ENCODE data around the gene MBNL2. TPM values are rescaled to one million over a fixed set of nuclear protein-coding genes. Genes with fewer than 3 reads are reported as not detected.
"Not testable (repeated sequence)": the region's sequence is repeated elsewhere in the genome, so short reads cannot be mapped to it uniquely, and the experiment has no call there.

Gene MBNL2
- total RNA-seq, 2 experiments from 2014 or later = 16.8 to 18.8 TPM

DNA sequence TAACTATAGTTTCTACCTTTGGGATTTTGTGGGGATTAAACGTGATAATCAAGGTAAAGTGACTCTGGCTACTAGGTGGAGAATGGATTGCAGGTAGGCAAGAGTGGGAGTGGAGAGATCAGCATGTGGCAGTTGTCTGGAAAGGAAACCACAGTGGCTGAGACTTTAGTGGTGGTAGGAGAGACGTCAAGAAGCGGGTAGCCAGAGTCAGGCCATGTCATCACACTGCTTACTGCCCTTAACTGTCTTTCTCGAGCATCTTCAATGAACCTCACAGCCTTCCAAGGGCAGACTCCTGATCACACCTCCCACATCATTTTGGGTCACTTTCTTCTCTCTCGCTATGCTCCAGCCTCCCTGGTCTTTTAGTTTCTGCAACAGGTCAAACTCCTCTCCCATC is 28.6 kb upstream of the MBNL2 start:
- DNase-seq = no peak
- Mint-ChIP-seq H3K9me3 (no peaks in the 10 kb centered on the region), H3K36me3 (ENCODE audit: low read depth) (no peaks in the 10 kb centered on the region), H3K4me1 (ENCODE audit: low read depth) (peaks cover 3% of the 10 kb centered on the region), H3K27me3 (ENCODE audit: low read depth) (no peaks in the 10 kb centered on the region), H3K4me3 (no peak overlapping the region), H3K27ac (no peak overlapping the region)
- CTCF ChIA-PET = no interaction called here
- intact Hi-C loops (cut with micrococcal nuclease) = no loop called here

GRCh38 chr13:97194479-97194878 is 27.7 kb upstream of the MBNL2 start:
- Mint-ChIP-seq H3K27ac (no peak overlapping the region), H3K36me3 (ENCODE audit: low read depth) (no peaks in the 10 kb centered on the region), H3K4me3 (no peak overlapping the region), H3K27me3 (ENCODE audit: low read depth) (no peaks in the 10 kb centered on the region), H3K4me1 (ENCODE audit: low read depth) (no peaks in the 10 kb centered on the region), H3K9me3 (no peaks in the 10 kb centered on the region)
- CTCF ChIA-PET = no interaction called here
- intact Hi-C loops (cut with micrococcal nuclease) = no loop called here
- no peak for DNase-seq

- no peaks in the 10 kb centered on the region for H3K4me1 Mint-ChIP-seq (ENCODE audit: low read depth)
- no peak overlapping the region for H3K27ac Mint-ChIP-seq
- no peaks in the 10 kb centered on the region for H3K27me3 Mint-ChIP-seq (ENCODE audit: low read depth)
- no peak overlapping the region for H3K4me3 Mint-ChIP-seq
- CTCF ChIA-PET = no interaction called here
- H3K36me3 Mint-ChIP-seq (ENCODE audit: low read depth) = no peaks in the 10 kb centered on the region
- intact Hi-C loops (cut with micrococcal nuclease) = no loop called here
- no peak for DNase-seq
- H3K9me3 Mint-ChIP-seq = no peaks in the 10 kb centered on the region
Measured at GRCh38 chr13:97196340-97196739, 25.8 kb upstream of the MBNL2 start.

GRCh38 chr13:97198753-97199152 is 23.4 kb upstream of the MBNL2 start:
- H3K27me3 Mint-ChIP-seq (ENCODE audit: low read depth) = no peaks in the 10 kb centered on the region
- H3K4me3 Mint-ChIP-seq = no peak overlapping the region
- H3K9me3 Mint-ChIP-seq = no peaks in the 10 kb centered on the region
- DNase-seq = no peak
- CTCF ChIA-PET = no interaction called here
- H3K4me1 Mint-ChIP-seq (ENCODE audit: low read depth) = no peaks in the 10 kb centered on the region
- H3K36me3 Mint-ChIP-seq (ENCODE audit: low read depth) = no peaks in the 10 kb centered on the region
- intact Hi-C loops (cut with micrococcal nuclease) = no loop called here
- no peak overlapping the region for H3K27ac Mint-ChIP-seq

DNA sequence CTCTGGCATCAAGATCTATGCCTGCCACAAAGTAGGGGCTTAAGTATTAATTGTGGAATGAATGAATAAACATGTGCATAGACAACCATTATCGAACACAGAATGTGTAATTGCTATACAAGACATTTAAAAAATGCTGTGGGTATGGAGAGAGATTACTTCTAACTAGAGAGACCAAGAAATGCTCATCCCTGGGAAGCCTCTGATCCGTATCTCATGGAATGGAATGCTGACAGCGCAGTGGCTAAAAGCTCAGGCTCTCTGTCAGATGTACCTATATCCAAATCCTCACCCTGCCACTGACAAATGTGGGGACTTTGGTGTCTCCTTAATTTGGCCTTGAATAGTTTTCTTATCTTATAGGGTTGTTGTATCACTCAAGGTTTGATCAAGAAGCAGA is 22.7 kb upstream of the MBNL2 start:
- Mint-ChIP-seq H3K4me1 (ENCODE audit: low read depth) (no peaks in the 10 kb centered on the region), H3K27ac (no peak overlapping the region), H3K36me3 (ENCODE audit: low read depth) (no peaks in the 10 kb centered on the region), H3K27me3 (ENCODE audit: low read depth) (no peaks in the 10 kb centered on the region), H3K9me3 (no peaks in the 10 kb centered on the region), H3K4me3 (no peak overlapping the region)
- CTCF ChIA-PET = no interaction called here
- intact Hi-C loops (cut with micrococcal nuclease) = no loop called here
- no peak for DNase-seq

- H3K27me3 Mint-ChIP-seq (ENCODE audit: low read depth) = no peaks in the 10 kb centered on the region
- no peaks in the 10 kb centered on the region for H3K4me1 Mint-ChIP-seq (ENCODE audit: low read depth)
- no peaks in the 10 kb centered on the region for H3K36me3 Mint-ChIP-seq (ENCODE audit: low read depth)
- intact Hi-C loops (cut with micrococcal nuclease) = no loop called here
- H3K27ac Mint-ChIP-seq = no peak overlapping the region
- CTCF ChIA-PET = no interaction called here
- H3K9me3 Mint-ChIP-seq = no peaks in the 10 kb centered on the region
- DNase-seq = no peak
- no peak overlapping the region for H3K4me3 Mint-ChIP-seq
Measured at GRCh38 chr13:97200081-97200942, 21.8 kb upstream of the MBNL2 start.

DNA sequence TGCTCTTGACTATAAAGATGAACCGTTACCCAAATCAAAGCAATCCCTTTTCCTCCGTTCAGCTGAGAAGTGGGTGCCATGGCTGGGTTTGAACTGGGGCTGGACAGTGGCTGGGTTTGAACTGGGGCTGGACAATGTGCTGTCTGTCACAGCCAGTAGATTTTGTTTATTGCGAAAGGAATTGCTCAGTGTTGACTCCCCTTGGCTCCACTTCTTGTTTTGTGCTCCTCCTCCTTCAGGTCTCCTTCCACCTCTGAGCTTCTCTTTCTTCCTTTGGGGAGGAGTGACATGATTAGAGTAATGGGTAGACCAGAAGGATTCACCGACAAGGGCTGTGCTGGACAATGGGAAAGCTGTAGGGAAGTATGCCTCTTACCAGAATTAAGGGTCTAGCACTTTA is 19.4 kb upstream of the MBNL2 start:
- CTCF ChIA-PET = interaction anchor here (0.5 kb wide), 1 partner anchor 156 kb away, joined by 3 read pairs; no protein-coding TSS in a partner anchor
- Mint-ChIP-seq H3K4me1 (ENCODE audit: low read depth) (peaks cover 3% of the 10 kb centered on the region), H3K27ac (no peak overlapping the region), H3K27me3 (ENCODE audit: low read depth) (no peaks in the 10 kb centered on the region), H3K36me3 (ENCODE audit: low read depth) (no peaks in the 10 kb centered on the region), H3K9me3 (peaks cover 5% of the 10 kb centered on the region), H3K4me3 (no peak overlapping the region)
- DNase-seq = no peak
- intact Hi-C loops (cut with micrococcal nuclease) = no loop called here

DNA sequence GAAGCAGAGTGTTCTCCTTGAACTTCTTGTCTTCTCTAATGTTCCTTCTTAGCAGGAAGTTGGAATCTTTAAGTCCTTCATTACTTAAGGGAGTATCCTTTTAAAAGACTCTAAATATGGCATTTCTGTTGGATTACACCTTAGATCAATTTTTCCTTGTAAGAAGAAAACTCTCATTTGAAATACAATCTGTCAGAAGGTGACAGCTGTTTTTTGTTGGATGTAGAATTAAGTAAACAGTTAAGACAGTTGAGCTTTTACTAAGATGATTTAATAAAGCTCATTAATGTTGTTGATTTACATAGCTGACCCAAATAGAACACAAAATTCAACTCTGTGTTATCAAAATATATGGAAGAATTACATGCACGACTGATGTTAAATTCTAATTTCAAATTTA is 16.7 kb upstream of the MBNL2 start:
- H3K9me3 Mint-ChIP-seq = peaks cover 5% of the 10 kb centered on the region
- intact Hi-C loops (cut with micrococcal nuclease) = no loop called here
- H3K27me3 Mint-ChIP-seq (ENCODE audit: low read depth) = no peaks in the 10 kb centered on the region
- no peaks in the 10 kb centered on the region for H3K36me3 Mint-ChIP-seq (ENCODE audit: low read depth)
- DNase-seq = no peak
- no peak overlapping the region for H3K4me3 Mint-ChIP-seq
- H3K4me1 Mint-ChIP-seq (ENCODE audit: low read depth) = peaks cover 10% of the 10 kb centered on the region
- CTCF ChIA-PET = interaction anchor here (1.1 to 1.4 kb wide), 2 partner anchors 95 to 187 kb away, joined by 3 read pairs; no protein-coding TSS in a partner anchor
- no peak overlapping the region for H3K27ac Mint-ChIP-seq

DNA sequence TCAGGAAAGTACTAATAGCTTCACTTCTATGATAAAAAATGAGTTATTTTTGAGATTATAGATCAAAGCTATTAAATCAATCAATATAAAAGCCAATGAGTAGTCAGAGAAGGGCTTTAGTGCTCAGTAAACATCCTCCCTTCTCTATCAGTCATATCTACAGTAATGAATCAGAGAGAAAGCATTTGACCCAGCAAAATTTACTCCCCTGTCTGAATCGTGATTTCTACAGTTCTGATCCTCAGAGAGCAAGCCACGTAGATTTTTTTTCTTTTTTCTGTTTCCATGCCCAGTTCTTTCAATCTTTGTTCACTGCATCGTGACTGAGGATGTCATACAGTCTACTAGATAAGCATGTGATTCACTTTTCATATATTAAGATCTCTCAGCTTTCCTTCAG is 16.2 kb upstream of the MBNL2 start:
- intact Hi-C loops (cut with micrococcal nuclease) = no loop called here

GRCh38 chr13:97207252-97207651 is 14.9 kb upstream of the MBNL2 start:
- H3K4me1 Mint-ChIP-seq (ENCODE audit: low read depth) = peaks cover 23% of the 10 kb centered on the region
- H3K36me3 Mint-ChIP-seq (ENCODE audit: low read depth); H3K9me3 Mint-ChIP-seq; H3K27me3 Mint-ChIP-seq (ENCODE audit: low read depth); H3K4me3 Mint-ChIP-seq; H3K27ac Mint-ChIP-seq; intact Hi-C loops (cut with micrococcal nuclease); DNase-seq: not testable (repeated sequence)
- CTCF ChIA-PET = interaction anchor here (1.4 kb wide), 1 partner anchor 8 kb away, joined by 3 read pairs; no protein-coding TSS in a partner anchor

More for the DNA sequence above, 16.2 kb upstream of the MBNL2 start:
- DNase-seq = no peak
- Mint-ChIP-seq H3K4me3 (no peak overlapping the region), H3K9me3 (peaks cover 5% of the 10 kb centered on the region), H3K27ac (no peak overlapping the region), H3K27me3 (ENCODE audit: low read depth) (no peaks in the 10 kb centered on the region), H3K36me3 (ENCODE audit: low read depth) (no peaks in the 10 kb centered on the region), H3K4me1 (ENCODE audit: low read depth) (peaks cover 15% of the 10 kb centered on the region)
- CTCF ChIA-PET = interaction anchor here (0.7 to 1.4 kb wide), 4 partner anchors 9 to 188 kb away, joined by 3 to 5 read pairs (median 3); no protein-coding TSS in a partner anchor

- H3K9me3 Mint-ChIP-seq = peaks cover 5% of the 10 kb centered on the region
- H3K36me3 Mint-ChIP-seq (ENCODE audit: low read depth) = no peaks in the 10 kb centered on the region
- CTCF ChIA-PET = interaction anchor here (1.1 to 2.7 kb wide), 2 partner anchors 44 to 102 kb away, joined by 3 to 13 read pairs; no protein-coding TSS in a partner anchor
- DNase-seq = no peak
- H3K4me1 Mint-ChIP-seq (ENCODE audit: low read depth) = peaks cover 38% of the 10 kb centered on the region
- intact Hi-C loops (cut with micrococcal nuclease) = loop anchor here (2.0 kb wide), 1 partner anchor 14 kb away; no protein-coding TSS in a partner anchor
- H3K27me3 Mint-ChIP-seq (ENCODE audit: low read depth) = no peaks in the 10 kb centered on the region
- no peak overlapping the region for H3K27ac Mint-ChIP-seq
- no peak overlapping the region for H3K4me3 Mint-ChIP-seq
Measured at GRCh38 chr13:97211300-97211699, 10.8 kb upstream of the MBNL2 start.

DNA sequence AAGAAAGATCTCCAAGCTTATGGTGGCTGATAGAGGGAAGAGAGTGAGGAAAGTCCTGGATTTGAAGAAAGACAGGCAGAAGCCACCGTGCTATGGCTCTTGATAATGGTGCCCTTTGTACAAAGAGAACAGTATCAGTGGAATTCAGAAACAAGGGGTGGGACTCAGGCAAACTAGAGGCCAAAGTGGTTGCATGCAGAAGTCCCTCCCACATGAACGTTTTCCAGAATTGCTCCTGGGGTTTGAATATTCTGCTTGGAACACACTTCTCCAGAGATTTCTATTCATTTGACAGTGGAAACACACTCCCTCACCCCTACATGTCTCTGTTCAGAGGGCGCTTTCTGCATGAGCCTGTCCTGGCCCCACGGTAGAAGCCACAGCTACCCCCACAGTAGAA is 10.1 kb upstream of the MBNL2 start:
- intact Hi-C loops (cut with micrococcal nuclease) = loop anchor here (1.0 kb wide), 2 partner anchors 102 to 132 kb away; no protein-coding TSS in a partner anchor
- Mint-ChIP-seq H3K4me1 (ENCODE audit: low read depth) (peaks cover 38% of the 10 kb centered on the region), H3K27ac (no peak overlapping the region), H3K36me3 (ENCODE audit: low read depth) (no peaks in the 10 kb centered on the region), H3K27me3 (ENCODE audit: low read depth) (no peaks in the 10 kb centered on the region), H3K9me3 (peaks cover 5% of the 10 kb centered on the region), H3K4me3 (no peak overlapping the region)
- CTCF ChIA-PET = interaction anchor here (1.1 to 2.7 kb wide), 4 partner anchors 43 to 194 kb away, joined by 3 to 13 read pairs (median 3); no protein-coding TSS in a partner anchor
- DNase-seq = no peak
